GM12872 (cell line): ENCODE data around the gene C5AR1.

Experiments
- TF ChIP-seq, protein P1 (sequence below): IDR thresholded peaks from 3 replicates; pipeline ENCODE4 v1.5.1; 2011; ENCODE audit warnings: low read depth, mild to moderate bottlenecking, low read length, moderate library complexity; ENCODE audit not compliant: insufficient read depth

C5AR1 gene

DNA sequence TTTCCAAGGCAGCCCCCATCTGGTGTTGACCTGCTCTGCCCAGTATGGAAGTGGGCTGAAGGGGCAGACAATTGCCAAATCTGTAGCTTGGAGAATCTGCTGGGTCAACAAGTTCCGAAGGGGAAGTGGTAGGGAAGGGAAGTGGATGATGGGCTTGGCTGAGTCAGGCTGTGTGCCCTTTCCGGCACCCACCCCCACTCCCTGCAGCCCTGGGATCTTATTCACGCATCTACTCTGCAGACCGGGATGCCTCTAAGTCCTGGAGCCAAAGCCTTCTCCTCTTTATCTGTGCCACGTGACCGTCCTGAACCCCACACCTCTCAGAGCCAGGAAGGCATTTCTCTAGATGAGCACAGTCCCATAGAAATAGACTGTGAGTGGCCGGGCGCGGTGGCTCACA lies 14.8 kb downstream of the C5AR1 start:
- TF ChIP-seq, protein P1, sequence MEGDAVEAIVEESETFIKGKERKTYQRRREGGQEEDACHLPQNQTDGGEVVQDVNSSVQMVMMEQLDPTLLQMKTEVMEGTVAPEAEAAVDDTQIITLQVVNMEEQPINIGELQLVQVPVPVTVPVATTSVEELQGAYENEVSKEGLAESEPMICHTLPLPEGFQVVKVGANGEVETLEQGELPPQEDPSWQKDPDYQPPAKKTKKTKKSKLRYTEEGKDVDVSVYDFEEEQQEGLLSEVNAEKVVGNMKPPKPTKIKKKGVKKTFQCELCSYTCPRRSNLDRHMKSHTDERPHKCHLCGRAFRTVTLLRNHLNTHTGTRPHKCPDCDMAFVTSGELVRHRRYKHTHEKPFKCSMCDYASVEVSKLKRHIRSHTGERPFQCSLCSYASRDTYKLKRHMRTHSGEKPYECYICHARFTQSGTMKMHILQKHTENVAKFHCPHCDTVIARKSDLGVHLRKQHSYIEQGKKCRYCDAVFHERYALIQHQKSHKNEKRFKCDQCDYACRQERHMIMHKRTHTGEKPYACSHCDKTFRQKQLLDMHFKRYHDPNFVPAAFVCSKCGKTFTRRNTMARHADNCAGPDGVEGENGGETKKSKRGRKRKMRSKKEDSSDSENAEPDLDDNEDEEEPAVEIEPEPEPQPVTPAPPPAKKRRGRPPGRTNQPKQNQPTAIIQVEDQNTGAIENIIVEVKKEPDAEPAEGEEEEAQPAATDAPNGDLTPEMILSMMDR, result no peak

DNA sequence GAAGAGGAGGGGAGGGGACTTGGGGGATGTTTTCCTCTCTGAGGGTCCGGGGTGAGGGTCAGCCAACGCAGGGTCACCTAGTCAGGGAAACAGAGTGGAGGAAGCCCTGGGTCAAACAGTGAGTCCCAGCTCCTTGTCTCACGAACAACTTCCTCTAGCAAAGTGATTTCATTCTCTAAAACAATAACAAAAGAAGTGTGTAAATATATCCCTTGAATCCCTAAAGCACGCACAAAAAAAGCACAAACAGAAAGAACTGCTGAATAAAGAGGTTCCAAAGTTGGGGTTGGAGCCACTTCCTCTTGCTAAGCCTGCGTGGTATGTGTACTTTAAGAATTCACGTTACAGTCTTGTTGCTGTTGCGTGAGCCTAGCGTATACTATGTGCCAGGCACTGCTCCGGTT lies 20.8 kb downstream of the C5AR1 start:
- TF ChIP-seq, protein P1, result no peak

DNA sequence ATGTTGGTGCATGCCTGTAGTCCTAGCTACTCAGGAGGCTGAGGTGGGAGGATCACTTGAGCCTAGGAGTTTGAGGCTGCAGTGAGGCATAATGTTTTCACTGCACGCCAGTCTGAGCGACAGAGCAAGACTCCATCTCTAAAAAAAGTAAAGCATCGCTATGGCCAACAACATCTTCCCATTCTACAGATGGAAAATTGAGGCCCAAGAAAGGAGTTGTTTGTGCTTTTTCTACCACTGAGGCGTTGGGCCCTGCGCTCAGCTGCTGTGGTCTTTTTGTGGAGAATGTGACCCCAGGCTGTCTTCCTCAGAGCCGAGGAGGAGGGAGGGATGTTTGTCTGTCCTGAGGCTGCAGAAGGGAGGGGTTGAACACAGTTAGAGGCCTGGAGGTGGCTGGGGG lies 21.8 kb downstream of the C5AR1 start:
- TF ChIP-seq, protein P1, result no peak

DNA sequence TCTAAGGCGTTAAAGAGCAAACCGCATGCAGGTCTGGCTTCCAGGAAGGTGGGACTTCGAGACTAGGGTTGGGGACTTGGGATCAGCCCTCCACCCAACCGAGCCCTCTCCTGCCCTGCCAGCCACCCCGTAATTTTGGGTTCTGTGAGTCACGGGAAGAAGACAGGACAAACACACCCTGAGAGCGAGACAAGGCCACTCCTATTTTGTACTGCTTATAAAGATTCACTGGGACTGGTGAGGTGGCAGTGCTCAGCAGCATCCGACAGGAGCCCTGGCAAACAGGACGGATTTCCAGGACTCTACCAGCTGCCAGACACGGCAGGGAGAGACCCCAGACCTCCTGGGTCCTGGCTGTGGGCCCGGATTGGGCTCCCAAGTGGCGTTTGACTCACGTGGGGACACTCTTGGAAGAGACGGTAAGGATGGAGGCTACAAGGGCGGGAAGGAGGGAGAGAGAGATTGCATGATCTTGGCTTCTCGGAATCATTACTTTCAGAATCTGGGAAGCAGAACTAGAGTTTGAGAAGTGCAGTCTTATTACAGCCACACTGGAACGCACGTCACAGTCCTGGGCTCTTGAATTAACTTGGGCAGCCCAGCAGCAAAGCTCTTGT lies 22.4 kb downstream of the C5AR1 start, which contains the start of gene C5AR2:
Gene C5AR2 (plus strand): TSS at position 245 of the 617 bp plus-strand sequence. CDS start 8,625 bp downstream, outside the sequence.
- TF ChIP-seq, protein P1, result no peak

DNA sequence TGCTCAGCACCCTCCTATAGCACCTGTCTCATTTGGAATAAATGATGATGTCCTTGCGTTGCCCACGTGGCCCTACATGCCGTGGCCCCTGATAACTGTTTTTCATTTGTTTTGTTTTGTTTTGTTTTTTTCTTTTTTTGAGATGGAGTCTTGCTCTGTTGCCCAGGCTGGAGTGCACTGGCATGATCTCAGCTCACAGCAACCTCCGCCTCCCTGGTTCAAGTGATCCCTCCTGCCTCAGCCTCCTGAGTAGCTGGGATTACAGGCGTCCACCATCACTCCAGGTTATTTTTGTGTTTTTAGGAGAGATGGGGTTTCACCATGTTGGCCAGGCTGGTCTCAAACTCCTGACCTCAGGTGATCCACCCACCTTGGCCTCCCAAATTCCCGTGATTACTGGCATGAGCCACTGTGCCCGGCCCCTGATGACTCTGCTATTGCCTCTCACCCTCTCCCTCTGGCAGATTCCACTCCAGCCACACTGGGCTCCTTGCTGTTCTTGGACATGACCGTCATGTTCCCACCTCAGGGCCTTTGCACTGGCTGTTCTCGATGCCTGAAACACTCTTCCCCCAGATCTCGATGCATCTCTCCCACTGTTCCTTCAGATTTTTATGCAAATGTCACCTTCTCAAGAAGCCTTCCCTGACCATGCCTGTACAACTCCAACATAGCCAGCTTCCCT lies 29.7 kb downstream of the C5AR1 start:
- TF ChIP-seq, protein P1, result no peak

DNA sequence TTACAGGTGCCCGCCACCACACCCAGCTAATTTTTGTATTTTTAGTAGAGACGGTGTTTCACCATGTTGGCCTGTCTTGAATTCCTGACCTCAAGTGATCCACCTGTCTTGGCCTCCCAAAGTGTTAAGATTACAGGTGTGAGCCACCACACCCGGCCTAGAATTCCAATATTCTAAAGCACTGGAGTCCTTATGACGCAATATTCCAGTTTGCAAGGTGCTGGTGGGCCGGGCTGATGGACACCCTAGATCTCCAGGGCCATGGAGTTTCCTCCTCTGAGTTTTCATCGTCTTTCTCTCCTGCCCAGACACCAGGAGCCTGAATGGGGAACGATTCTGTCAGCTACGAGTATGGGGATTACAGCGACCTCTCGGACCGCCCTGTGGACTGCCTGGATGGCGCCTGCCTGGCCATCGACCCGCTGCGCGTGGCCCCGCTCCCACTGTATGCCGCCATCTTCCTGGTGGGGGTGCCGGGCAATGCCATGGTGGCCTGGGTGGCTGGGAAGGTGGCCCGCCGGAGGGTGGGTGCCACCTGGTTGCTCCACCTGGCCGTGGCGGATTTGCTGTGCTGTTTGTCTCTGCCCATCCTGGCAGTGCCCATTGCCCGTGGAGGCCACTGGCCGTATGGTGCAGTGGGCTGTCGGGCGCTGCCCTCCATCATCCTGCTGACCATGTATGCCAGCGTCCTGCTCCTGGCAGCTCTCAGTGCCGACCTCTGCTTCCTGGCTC lies 31.0 kb downstream of the C5AR1 start:
- TF ChIP-seq, protein P1, result no peak

DNA sequence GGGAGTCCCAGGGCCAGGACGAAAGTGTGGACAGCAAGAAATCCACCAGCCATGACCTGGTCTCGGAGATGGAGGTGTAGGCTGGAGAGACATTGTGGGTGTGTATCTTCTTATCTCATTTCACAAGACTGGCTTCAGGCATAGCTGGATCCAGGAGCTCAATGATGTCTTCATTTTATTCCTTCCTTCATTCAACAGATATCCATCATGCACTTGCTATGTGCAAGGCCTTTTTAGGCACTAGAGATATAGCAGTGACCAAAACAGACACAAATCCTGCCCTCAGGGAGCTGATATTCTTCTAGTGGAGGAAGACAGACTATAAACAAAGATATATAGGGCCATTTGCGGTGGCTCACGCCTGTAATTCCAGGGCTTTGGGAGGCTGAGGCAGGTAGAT lies 32.1 kb downstream of the C5AR1 start:
- TF ChIP-seq, protein P1, result no peak
